Mammary epithelial cell (primary cell): ENCODE data around the gene ANKRD29.

Experiments
- CTCF ChIP-seq, 2 donors: IDR thresholded peaks in 1 of 2; conservative IDR thresholded peaks in 1 of 2; 2 replicates each; pipeline ENCODE4 v1.5.1; 2011 to 2012; ENCODE audit warnings: inconsistent platforms in 2 of 2, low read length in 2 of 2, mild to moderate bottlenecking in 2 of 2, control low read depth in 1 of 2, low read depth in 1 of 2; ENCODE audit not compliant: insufficient read depth in 1 of 2; ENCODE audit errors: extremely low read depth in 1 of 2
- EZH2 ChIP-seq: IDR thresholded peaks from 2 replicates; pipeline ENCODE4 v1.6.1; 2012; ENCODE audit warnings: low read length, inconsistent platforms, borderline replicate concordance

- TF ChIP-seq CTCF (conservative IDR thresholded peaks at IDR 0.05 in 1 of 2, IDR thresholded peaks at IDR 0.05 in 1 of 2; ENCODE audit: extremely low read depth in 1 of 2, insufficient read depth in 1 of 2, low read depth in 1 of 2, low read length in 2 of 2) = no peak
- no peak for TF ChIP-seq EZH2
Observed at GRCh38 chr18:23583071-23583865, 79.4 kb downstream of the ANKRD29 start.
